Subcutaneous adipose tissue (tissue), 4 donors: Measurements from ENCODE around the gene OVCA2. TPM values are rescaled to one million over a fixed set of nuclear protein-coding genes. Genes with fewer than 3 reads are reported as not detected.

Experiments
- total RNA-seq, 4 donors: library from RNA; depleted of rRNA; stranded (reverse); fragments of >200 nt; gene quantifications; one replicate each; pipeline ENCODE4 v1.1.0, GENCODE V29; 2016
- TF ChIP-seq, protein P1 (sequence below): fragments of 450-650 bp; IDR thresholded peaks from one replicate; pipeline ENCODE4 v1.5.1; 2016; ENCODE audit warnings: low read depth, mild to moderate bottlenecking, control low read depth, antibody characterized with exemption, moderate library complexity

The OVCA2 gene
- total RNA-seq, 4 donors from 2014 or later, result 26.9 to 30.8 (median 29.5) TPM

DNA sequence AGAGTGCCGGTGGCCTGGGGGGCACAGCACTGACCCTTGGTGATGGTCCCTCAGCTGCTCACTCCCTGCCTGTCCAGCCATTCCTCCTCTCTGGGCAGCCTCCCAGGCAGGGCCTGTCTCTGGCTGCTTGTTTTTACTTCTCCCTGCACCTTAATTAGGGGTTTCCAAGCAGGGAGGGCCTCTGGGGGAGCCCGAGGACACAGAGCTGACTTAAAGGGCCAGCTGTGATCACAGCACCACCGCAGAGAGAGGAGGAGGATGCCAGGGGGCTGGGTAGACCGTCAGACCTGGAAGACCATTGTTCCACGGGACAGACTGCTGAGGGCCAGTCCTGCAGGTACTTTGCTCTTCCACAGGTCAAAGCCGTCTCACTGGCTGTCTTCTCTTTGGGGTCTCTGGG is 13.1 kb upstream of the OVCA2 start:
- TF ChIP-seq, protein P1, sequence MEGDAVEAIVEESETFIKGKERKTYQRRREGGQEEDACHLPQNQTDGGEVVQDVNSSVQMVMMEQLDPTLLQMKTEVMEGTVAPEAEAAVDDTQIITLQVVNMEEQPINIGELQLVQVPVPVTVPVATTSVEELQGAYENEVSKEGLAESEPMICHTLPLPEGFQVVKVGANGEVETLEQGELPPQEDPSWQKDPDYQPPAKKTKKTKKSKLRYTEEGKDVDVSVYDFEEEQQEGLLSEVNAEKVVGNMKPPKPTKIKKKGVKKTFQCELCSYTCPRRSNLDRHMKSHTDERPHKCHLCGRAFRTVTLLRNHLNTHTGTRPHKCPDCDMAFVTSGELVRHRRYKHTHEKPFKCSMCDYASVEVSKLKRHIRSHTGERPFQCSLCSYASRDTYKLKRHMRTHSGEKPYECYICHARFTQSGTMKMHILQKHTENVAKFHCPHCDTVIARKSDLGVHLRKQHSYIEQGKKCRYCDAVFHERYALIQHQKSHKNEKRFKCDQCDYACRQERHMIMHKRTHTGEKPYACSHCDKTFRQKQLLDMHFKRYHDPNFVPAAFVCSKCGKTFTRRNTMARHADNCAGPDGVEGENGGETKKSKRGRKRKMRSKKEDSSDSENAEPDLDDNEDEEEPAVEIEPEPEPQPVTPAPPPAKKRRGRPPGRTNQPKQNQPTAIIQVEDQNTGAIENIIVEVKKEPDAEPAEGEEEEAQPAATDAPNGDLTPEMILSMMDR, result no peak

DNA sequence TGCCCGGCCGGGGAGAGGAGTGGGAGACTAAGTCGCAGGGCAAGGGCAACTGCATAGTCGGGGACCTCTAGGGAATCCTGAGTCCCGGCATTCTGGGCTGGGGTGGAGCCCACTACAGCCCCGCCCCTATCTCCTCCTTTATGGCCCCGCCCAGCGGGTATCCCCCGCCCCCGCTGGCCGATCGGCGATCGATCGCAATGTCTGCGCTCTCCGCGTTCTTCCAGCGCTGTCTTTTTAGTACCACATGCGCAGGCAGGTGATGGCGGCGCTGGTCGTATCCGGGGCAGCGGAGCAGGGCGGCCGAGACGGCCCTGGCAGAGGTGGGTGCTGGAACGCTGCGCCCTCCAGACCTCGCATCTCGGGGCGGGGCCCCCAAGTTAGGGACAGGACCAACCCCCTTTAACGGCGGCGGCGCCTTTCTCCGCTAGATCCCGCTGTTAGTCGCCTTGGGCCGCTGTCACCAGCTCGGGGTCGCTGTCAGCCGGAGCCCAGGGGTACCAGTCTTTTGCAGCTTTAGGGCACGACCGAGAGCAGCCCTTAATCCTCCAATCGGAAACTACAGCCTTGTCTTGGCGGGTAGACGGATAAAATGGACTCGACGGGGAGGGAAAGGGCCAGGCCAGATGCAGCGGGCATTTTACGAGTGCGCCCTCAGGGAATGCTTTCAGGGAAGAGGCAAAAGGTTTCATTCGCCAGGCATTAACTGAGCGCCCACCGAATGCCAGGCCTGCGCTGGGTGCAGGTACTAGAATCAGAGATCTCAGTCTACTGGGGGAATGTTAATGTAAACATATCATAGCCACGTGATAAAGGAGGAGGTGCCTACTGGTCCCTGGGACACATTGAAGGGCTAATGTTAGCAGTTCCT is 11.7 kb upstream of the OVCA2 start, which contains the start of gene DPH1:
Gene DPH1 (plus strand): TSS at position 243 of the 868 bp plus-strand sequence. CDS start 17 bp downstream, at position 260.
- TF ChIP-seq, protein P1, result no peak

DNA sequence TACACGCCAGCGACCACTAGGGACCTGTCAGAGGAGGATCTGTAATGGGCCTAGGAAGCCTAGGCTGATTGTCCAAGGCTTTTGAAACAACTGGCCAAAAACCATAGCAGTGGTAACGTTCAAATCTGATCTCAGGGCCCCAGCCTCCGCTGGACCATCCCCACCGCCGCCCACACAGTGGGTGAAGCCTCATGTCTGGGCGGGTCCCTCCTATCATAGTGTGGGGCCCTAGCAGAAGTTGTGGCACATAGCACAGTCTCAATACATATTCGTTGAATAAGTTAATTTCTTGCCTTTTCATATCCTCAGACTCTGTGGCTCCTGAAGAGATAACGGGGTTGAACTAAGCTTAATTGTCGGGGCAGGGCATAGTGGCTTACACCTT is 11.1 kb upstream of the OVCA2 start:
- TF ChIP-seq, protein P1, result no peak

DNA sequence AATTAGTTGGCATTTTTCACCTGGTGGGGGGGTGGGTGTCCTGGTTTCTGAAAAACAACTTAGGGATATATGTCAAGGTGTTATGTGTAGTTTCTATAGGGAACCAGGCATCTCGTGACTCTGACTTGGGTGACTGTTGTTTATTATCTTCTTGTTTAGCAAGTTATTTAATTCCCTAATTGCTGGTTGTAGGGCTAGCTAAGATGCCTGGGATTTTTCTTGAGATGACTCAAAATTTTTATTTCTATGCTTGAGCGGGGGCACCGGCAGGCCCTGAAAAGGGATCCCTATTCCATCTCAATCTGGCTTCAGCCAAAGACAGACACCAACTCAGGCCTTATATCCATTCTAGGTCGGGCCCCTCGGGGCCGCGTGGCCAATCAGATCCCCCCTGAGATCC is 8.7 kb upstream of the OVCA2 start:
- TF ChIP-seq, protein P1, result no peak

DNA sequence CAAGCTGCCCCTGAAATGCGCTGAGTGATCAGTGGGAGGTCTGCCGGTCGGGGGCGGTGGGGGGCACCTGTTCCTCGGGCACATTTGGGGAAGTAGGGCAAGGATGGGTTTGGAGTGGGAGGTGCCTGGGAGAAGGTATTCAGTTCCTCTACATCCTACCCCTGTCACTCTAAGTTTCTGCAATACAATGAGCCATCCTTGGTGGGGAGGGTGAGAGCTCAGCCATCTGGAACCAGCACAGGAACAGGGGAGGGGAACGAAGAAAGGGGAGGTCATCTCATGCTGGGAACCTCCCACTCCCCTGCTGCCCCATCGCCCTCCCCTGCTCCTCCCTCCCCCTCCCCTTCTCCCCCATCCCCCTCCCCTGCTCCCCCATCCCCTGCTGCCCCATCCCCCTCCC is 7.7 kb upstream of the OVCA2 start:
- TF ChIP-seq, protein P1, result no peak

DNA sequence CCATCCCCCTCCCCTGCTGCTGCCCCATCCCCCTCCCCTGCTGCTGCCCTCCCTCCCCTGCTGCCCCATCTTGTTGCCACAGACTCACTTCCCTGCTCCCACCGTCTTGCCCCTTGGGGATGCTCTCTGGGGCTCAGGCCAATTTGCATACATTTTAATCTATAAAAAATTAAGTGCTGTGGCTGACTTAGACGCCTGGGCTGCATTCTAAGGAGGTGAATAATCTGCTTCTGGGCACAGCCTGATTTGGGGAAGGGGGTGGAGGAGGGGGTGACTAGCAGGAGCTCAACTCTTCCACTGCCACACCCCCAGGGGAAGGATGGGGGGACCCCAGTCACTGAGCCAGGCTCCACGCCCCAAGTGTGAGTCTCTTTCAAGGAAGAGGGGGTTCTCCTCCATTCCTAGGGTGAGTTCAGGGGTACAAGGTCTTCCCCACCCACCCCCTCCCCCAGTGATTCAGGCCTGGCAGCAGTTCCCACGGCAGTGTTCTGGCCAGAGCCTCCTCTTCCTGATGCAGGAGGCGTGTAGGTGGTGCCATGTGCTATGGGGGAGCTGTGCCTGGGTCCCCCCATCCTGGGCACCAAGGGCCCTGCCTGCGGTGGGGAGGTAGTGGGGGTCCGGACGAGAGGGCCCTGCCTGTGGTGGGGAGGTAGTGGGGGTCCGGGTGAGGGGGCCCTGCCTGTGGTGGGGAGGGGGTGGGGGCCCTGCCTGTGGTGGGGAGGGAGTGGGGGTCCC is 6.8 kb upstream of the OVCA2 start:
- TF ChIP-seq, protein P1, result no peak
